ENCODE results near the gene CAMK1D. TPM values are rescaled to one million over a fixed set of nuclear protein-coding genes. Genes with fewer than 3 reads are reported as not detected.
A peak's percentile ranks its signal among the peaks of the same experiment; 100 is the strongest.

CAMK1D gene
- total RNA-seq, 2 experiments from 2014 or later: 7.5 to 9.0 TPM

- no peak for DNase-seq
- H3K27ac Mint-ChIP-seq: peak overlapping the region; percentile 95
- no peak for ATAC-seq (ENCODE audit: low read depth)
- H3K36me3 Mint-ChIP-seq: no peaks in the 10 kb centered on the region
- peaks cover 17% of the 10 kb centered on the region for H3K4me1 Mint-ChIP-seq
- no peaks in the 10 kb centered on the region for H3K27me3 Mint-ChIP-seq
- peaks cover 2% of the 10 kb centered on the region for H3K9me3 Mint-ChIP-seq
- peak overlapping the region; percentile 84 for H3K4me3 Mint-ChIP-seq
- POLR2A ChIA-PET: interaction anchor here (0.6 to 1.5 kb wide), 3 partner anchors 11 to 144 kb away, joined by 3 to 7 read pairs (median 5); no protein-coding TSS in a partner anchor
Observed at GRCh38 chr10:12606461-12606860, 257.1 kb downstream of the CAMK1D start.

GRCh38 chr10:12608761-12609160 is 259.4 kb downstream of the CAMK1D start:
- POLR2A ChIA-PET: no interaction called here
- Mint-ChIP-seq H3K36me3 (no peaks in the 10 kb centered on the region), H3K9me3 (peaks cover 2% of the 10 kb centered on the region), H3K4me3 (no peak overlapping the region), H3K27me3 (no peaks in the 10 kb centered on the region), H3K4me1 (peaks cover 17% of the 10 kb centered on the region), H3K27ac (no peak overlapping the region)
- DNase-seq: no peak
- no peak for ATAC-seq (ENCODE audit: low read depth)

GRCh38 chr10:12609435-12609834 is 260.1 kb downstream of the CAMK1D start:
- H3K36me3 Mint-ChIP-seq: no peaks in the 10 kb centered on the region
- DNase-seq: no peak
- ATAC-seq (ENCODE audit: low read depth): no peak
- POLR2A ChIA-PET: no interaction called here
- H3K4me1 Mint-ChIP-seq: peaks cover 17% of the 10 kb centered on the region
- H3K27ac Mint-ChIP-seq: no peak overlapping the region
- no peak overlapping the region for H3K4me3 Mint-ChIP-seq
- no peaks in the 10 kb centered on the region for H3K27me3 Mint-ChIP-seq
- H3K9me3 Mint-ChIP-seq: peaks cover 2% of the 10 kb centered on the region

GRCh38 chr10:12613136-12613535 is 263.8 kb downstream of the CAMK1D start:
- Mint-ChIP-seq H3K9me3 (no peaks in the 10 kb centered on the region), H3K36me3 (no peaks in the 10 kb centered on the region), H3K27ac (no peak overlapping the region), H3K27me3 (peaks cover 2% of the 10 kb centered on the region), H3K4me3 (no peak overlapping the region), H3K4me1 (no peaks in the 10 kb centered on the region)
- DNase-seq (no peak), ATAC-seq (ENCODE audit: low read depth) (no peak)
- POLR2A ChIA-PET: no interaction called here

GRCh38 chr10:12614177-12614995 is 265.0 kb downstream of the CAMK1D start:
- ATAC-seq (ENCODE audit: low read depth): no peak
- Mint-ChIP-seq H3K27me3 (peaks cover 2% of the 10 kb centered on the region), H3K4me1 (no peaks in the 10 kb centered on the region), H3K36me3 (no peaks in the 10 kb centered on the region), H3K9me3 (no peaks in the 10 kb centered on the region), H3K27ac (no peak overlapping the region), H3K4me3 (no peak overlapping the region)
- no peak for DNase-seq
- POLR2A ChIA-PET: no interaction called here

GRCh38 chr10:12615296-12616220 is 266.2 kb downstream of the CAMK1D start:
- POLR2A ChIA-PET: no interaction called here
- peaks cover 2% of the 10 kb centered on the region for H3K4me1 Mint-ChIP-seq
- peaks cover 2% of the 10 kb centered on the region for H3K27me3 Mint-ChIP-seq
- H3K36me3 Mint-ChIP-seq: no peaks in the 10 kb centered on the region
- H3K4me3 Mint-ChIP-seq: no peak overlapping the region
- no peaks in the 10 kb centered on the region for H3K9me3 Mint-ChIP-seq
- ATAC-seq (ENCODE audit: low read depth) (no peak), DNase-seq (no peak)
- H3K27ac Mint-ChIP-seq: no peak overlapping the region

- POLR2A ChIA-PET: no interaction called here
- ATAC-seq (ENCODE audit: low read depth): no peak
- Mint-ChIP-seq H3K36me3 (no peaks in the 10 kb centered on the region), H3K9me3 (no peaks in the 10 kb centered on the region), H3K27me3 (peaks cover 2% of the 10 kb centered on the region), H3K27ac (no peak overlapping the region), H3K4me3 (no peak overlapping the region), H3K4me1 (peaks cover 2% of the 10 kb centered on the region)
- DNase-seq: no peak
Observed at GRCh38 chr10:12617191-12618175, 268.1 kb downstream of the CAMK1D start.

GRCh38 chr10:12622016-12622415 is 272.7 kb downstream of the CAMK1D start:
- DNase-seq: no peak
- no peak for ATAC-seq (ENCODE audit: low read depth)
- POLR2A ChIA-PET: no interaction called here
- Mint-ChIP-seq H3K4me1 (peaks cover 2% of the 10 kb centered on the region), H3K4me3 (no peak overlapping the region), H3K36me3 (no peaks in the 10 kb centered on the region), H3K27me3 (peaks cover 2% of the 10 kb centered on the region), H3K27ac (no peak overlapping the region), H3K9me3 (no peaks in the 10 kb centered on the region)

GRCh38 chr10:12622691-12623090 is 273.3 kb downstream of the CAMK1D start:
- H3K36me3 Mint-ChIP-seq: no peaks in the 10 kb centered on the region
- H3K4me3 Mint-ChIP-seq: no peak overlapping the region
- POLR2A ChIA-PET: no interaction called here
- H3K27me3 Mint-ChIP-seq: peaks cover 2% of the 10 kb centered on the region
- H3K9me3 Mint-ChIP-seq: no peaks in the 10 kb centered on the region
- ATAC-seq (ENCODE audit: low read depth): no peak
- no peak overlapping the region for H3K27ac Mint-ChIP-seq
- H3K4me1 Mint-ChIP-seq: peaks cover 2% of the 10 kb centered on the region
- no peak for DNase-seq

GRCh38 chr10:12625393-12626023 is 276.2 kb downstream of the CAMK1D start:
- ATAC-seq (ENCODE audit: low read depth) (no peak), DNase-seq (no peak)
- Mint-ChIP-seq H3K27ac (no peak overlapping the region), H3K9me3 (no peaks in the 10 kb centered on the region), H3K27me3 (no peaks in the 10 kb centered on the region), H3K4me3 (no peak overlapping the region), H3K4me1 (no peaks in the 10 kb centered on the region), H3K36me3 (no peaks in the 10 kb centered on the region)
- POLR2A ChIA-PET: no interaction called here

GRCh38 chr10:12628153-12628552 is 278.8 kb downstream of the CAMK1D start:
- H3K27ac Mint-ChIP-seq: no peak overlapping the region
- no peaks in the 10 kb centered on the region for H3K27me3 Mint-ChIP-seq
- no peaks in the 10 kb centered on the region for H3K9me3 Mint-ChIP-seq
- POLR2A ChIA-PET: no interaction called here
- ATAC-seq (ENCODE audit: low read depth): no peak
- no peaks in the 10 kb centered on the region for H3K36me3 Mint-ChIP-seq
- no peak for DNase-seq
- H3K4me1 Mint-ChIP-seq: no peaks in the 10 kb centered on the region
- H3K4me3 Mint-ChIP-seq: no peak overlapping the region

GRCh38 chr10:12628964-12629766 is 279.8 kb downstream of the CAMK1D start:
- ATAC-seq (ENCODE audit: low read depth): no peak

More at GRCh38 chr10:12628964-12629766, 279.8 kb downstream of the CAMK1D start:
- POLR2A ChIA-PET: no interaction called here
- DNase-seq: no peak
- Mint-ChIP-seq H3K27me3 (no peaks in the 10 kb centered on the region), H3K9me3 (no peaks in the 10 kb centered on the region), H3K4me3 (no peak overlapping the region), H3K36me3 (no peaks in the 10 kb centered on the region), H3K4me1 (no peaks in the 10 kb centered on the region), H3K27ac (no peak overlapping the region)
